GM04504 (cell line): Measurements from ENCODE around the gene B3GAT1.
"Not testable (repeated sequence)": the region's sequence is repeated elsewhere in the genome, so short reads cannot be mapped to it uniquely, and the experiment has no call there.

Experiments used
- DNase-seq: peaks from one replicate; pipeline ENCODE4 v3.0.0-alpha.2; 2012; ENCODE audit warnings: low read depth

B3GAT1 gene, protein sequence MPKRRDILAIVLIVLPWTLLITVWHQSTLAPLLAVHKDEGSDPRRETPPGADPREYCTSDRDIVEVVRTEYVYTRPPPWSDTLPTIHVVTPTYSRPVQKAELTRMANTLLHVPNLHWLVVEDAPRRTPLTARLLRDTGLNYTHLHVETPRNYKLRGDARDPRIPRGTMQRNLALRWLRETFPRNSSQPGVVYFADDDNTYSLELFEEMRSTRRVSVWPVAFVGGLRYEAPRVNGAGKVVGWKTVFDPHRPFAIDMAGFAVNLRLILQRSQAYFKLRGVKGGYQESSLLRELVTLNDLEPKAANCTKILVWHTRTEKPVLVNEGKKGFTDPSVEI

DNA sequence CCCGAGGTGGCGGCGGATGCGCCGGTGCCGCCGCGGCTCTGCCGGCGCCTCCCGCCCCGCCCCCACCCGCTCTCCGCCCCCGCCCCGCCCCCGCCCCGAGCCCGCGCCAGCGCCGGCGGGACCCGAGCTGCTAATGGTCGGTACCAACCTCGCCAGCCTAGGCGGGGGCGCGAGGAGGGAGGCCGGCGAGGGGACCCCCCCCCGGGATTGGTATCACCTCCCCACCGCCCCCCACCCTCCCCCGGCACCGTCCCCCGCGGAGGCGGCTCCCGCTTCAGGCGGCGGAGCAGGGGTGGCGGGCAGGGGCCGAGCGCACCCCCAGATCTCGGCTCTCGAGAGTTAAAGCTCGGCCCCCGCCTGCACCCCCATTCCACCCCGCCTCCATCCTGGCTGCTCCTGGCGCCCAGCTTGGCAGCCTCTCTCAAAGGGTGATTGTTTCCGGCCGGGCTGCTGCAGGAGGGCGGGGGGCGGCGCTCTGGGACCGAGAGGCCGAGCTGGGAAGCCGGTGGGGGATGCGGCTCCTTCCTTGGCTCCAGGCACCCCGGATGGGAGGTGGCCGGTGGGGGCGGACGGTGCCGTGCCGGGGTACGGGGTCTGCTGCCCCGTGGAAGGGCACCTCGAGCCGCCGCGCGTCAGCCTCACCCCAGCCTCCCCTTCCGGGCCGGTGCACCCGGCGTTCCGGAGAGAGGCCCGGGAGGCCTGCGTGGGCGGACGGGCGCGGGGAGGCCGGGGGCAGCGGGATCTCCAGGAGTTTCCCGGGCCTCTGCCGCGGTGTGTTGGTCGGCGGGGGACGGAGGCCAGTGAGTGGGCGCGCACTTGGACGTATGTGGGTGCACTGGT lies at the start of gene B3GAT1:
B3GAT1 (minus strand) TSS at position 40 of the 840 bp plus-strand sequence. CDS start 24,583 bp downstream, outside the sequence.
- DNase-seq: no peak

DNA sequence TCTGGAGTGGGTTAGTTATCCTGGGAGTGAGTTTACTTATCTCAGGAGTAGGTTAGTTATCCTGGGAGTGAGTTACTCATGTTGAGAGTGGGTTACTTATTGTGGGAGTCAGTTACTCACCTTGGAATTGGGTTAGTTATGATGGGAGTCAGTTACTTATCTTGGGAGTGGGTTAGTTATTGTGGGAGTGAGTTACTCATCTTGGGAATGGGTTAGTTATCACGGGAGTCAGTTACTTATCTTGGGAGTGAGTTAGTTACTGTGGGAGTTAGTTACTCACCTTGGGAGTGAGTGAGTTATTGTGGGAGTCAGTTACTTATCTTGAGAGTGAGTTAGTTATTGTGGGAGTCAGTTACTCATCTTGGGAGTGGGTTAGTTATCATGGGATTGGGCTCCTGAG lies 49.6 kb upstream of the B3GAT1 start:
- no peak for DNase-seq

DNA sequence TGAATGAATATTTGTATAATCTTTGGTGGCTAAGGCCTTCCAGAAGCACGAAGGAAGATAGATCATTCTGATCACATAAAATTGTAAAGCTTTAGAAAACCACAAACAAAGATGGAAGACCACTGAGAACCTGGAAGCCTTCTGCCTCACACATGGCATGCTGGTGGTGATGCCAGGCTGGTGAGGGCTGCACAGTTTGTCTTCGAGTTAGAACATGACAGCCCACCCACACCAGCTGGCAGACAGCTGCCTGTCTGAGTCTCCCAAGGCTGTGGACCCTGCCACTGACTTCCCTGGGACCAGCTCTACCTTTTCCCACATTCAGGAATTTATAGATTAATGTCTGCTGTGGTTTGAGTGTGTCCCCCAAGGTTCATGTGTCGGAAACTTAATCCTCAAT lies 48.8 kb upstream of the B3GAT1 start:
- DNase-seq: no peak

DNA sequence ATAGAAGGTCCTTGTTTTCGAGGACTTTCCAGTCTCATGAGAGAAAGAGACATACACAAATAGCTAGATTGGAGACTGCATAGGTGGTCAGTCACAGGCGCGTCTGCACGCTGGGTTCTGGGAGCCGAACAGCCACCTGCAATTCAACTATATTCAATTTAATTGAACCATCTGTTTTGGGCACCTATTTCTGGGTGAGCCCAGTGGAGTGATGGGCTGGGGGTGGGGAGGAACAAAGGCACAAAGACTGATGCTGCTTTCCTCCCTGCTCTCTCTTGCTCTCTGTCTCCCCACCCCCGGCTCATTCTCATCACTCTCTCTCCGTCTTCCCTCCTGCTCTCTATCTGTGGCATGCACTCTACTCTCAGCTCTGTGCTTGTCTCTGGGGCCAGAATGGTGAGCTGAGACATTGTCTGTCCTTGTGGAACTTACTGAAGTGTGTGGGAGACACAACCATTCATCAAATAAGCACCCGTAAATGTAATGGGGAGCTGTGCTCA lies 48.1 kb upstream of the B3GAT1 start:
- no peak for DNase-seq

DNA sequence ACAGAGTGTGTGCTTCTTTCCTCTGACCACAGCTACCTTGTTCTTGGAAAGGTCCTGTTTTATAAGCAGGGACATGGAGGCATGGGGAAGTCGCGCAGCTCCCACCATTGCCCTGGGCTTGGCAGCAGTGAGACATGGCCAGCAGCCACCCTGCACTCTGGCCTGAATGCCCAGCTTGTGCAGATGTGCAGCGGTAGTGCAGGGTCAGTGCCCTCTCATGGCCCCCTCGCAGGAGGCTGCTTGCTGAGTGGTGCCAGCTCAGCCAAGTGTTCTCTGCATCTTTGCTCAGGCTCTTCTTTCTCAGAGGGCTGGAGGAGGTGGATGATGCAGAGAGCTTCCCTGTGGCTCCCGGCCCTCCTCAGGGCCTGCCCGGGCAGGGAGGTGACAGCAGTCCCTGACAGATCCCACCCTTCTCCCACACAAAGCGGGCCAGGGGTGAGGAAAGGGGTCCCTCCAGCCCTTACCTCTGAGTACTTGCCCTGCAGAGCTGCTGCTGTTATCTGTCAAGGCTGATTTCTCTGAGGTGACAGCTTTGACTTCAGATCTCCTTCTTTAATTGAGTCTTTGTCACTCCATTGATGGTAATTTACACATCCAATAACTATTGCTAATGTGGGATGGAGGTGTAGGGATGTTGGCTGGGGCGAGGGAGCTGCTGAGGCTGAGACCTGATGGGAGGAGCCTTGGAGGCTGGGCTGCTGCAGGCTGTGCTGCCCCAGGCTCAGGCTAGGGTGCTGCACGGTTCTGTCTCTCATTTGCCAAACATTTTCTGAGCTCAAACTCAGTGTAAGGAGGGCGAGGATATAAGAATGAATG lies 47.4 kb upstream of the B3GAT1 start:
- DNase-seq: no peak

DNA sequence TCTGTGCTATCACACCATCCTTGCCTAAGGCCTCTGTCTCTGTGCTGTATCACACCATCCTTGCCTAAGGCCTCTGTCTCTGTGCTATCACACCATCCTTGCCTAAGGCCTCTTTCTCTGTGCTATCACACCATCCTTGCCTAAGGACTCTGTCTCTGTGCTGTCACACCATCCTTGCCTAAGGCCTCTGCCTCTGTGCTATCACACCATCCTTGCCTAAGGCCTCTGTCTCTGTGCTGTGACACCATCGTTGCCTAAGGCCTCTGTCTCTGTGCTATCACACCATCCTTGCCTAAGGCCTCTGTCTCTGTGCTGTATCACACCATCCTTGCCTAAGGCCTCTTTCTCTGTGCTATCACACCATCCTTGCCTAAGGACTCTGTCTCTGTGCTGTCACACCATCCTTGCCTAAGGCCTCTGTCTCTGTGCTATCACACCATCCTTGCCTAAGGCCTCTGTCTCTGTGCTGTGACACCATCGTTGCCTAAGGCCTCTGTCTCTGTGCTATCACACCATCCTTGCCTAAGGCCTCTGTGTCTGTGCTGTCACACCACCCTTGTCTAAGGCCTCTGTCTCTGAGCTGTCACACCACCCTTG lies 45.5 kb upstream of the B3GAT1 start:
- DNase-seq: not testable (repeated sequence)

DNA sequence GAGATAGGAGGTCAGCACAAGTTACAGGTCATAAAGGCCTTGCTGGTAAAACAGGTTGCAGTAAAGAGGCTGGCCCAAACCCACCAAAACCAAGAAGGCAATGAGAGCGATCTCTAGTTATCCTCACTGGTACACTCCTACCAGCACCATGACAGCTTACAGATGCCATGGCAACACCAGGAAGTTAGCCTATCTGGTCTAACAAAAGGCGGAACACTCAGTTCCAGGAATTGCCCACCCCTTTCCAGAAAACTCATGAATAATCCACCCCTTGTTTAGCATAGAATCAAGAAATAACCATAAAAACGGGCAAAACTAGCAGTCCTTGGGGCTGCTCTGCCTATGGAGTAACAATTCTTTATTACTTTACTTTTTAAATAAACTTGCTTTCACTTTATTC lies 43.5 kb upstream of the B3GAT1 start:
- DNase-seq: no peak

DNA sequence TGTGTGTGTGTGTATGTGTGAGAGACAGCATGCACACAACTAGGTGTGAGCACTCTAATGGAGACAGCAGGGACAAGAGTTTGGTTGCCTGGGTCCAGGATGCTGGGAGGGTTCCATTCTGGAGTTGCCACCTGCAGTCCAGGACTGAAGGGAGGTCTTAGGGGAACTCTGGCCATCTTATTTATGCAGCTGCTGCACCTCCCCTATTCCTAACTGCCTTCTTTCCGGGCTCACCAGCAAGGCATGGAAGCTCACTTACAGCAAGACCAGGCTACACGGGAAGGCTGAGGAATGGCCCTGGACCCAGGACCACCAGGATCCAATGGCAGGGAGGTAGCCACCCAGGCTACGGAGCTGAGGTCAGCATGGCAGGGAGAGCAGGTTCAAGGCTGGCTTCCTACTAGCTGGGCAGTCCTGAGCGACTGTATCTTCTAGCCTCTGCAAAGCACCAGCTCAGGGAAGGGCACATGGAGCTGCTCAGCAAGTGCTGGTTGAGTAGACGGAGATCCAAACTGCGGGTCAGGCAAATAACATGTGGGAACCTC lies 42.2 kb upstream of the B3GAT1 start:
- no peak for DNase-seq

DNA sequence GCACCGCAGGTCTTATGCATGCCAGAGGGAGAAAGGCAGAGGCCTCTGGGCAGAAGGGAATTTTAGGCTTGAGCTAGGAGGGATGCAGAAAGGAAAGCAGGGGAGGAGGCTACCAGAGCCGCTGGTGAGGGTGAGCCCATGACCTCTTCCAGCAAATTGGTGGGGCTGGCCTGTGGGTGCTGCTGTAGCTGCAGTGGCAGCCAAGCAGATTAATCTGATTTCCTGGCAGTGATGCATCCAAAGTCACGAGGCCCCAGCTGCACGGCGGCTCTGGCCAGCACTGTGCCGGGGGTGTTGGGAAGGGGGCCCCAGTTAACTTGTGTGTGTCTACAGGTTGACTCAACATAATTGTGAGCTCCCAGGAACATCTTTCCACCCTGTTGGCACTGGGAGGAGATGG lies 41.4 kb upstream of the B3GAT1 start:
- no peak for DNase-seq

DNA sequence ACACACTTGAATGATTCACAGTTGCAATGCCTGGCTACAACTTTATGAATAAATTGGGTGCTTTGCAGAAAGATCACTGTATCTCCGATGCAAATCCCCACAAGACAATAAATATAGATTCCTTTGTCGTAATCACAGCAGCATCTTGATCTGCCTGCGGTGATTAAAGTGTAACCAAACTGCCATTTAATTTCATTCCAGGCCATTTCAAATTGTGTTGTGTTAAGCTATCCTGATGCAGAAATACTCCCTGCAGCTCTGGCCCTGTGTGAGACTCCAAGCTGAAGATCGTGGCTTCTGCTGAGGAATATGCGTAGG lies 40.8 kb upstream of the B3GAT1 start:
- DNase-seq: no peak

DNA sequence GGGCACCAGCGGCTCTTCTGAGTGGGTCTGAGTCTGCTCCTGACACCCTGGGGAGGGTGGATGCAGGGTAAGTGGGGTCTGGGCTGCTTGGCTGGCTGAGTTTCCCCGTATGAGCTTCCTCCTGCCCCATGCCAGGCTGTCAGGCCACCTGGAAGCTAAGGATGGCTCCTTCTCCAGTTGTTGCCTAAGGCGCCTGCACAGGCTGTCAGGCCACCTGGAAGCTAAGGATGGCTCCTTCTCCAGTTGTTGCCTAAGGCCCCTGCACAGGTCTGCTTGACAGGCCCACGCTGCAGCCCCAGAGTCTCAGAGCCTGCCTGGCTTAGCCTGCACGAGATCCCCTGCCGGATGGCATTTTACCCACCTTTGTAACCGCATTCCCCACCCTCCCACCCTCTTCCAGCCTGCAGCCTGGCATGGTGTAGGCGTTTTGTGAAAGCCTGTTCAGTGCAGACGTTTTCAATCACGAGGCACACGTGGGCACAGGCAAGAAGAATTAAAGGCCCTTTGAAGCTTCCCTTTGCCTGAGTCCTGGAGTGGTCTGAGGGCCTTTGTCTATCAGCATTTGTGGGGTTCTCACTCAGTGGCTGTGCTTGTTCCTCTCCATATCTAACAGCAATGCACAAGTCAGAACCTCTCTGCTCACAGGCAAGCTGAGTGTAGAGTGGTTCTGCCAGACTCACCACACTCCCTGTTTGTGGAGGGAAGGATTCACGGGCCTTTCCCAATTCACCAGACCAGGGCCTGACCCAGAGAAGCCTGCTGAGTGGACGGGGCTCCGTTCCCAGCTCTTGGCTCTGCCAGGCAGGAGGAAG lies 40.2 kb upstream of the B3GAT1 start:
- no peak for DNase-seq

DNA sequence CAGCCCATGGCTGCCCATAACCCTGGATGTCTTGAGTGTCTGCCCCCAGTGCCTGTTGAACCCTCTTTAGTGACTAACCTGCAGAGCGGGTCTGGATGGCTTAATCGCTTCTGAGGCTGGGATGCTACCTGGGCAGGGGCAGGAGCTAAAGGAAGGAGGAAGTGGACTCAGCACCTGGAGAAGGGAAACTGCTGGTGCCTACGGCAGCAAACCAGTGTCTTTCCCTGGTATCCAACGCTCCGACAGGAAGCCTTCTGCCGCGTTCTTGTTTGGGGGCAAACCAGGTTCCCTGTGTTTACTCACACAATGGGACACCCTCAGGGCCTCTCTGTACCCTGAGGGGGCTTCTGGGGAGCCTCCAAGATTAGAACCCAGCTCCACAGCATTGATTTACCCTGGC lies 38.1 kb upstream of the B3GAT1 start:
- DNase-seq: no peak

DNA sequence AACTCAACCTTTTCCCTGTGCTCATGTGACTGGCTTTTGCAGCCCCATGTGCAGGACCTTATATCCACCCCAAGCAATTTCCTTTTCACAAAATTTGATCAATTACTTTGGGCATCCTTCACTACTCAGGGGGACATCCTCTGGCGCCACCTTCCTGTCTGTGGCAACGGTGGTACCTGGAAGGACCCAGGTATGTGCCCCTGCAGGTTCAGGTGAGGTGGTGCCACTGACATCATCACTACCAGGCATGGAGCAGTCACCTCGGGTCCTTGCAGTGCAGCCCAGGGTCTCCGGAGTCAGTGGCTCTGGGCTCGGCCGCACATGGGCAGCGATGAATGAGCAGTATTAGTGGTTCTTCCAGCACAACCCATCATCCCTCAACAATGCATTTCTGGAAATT lies 37.7 kb upstream of the B3GAT1 start:
- DNase-seq: no peak

DNA sequence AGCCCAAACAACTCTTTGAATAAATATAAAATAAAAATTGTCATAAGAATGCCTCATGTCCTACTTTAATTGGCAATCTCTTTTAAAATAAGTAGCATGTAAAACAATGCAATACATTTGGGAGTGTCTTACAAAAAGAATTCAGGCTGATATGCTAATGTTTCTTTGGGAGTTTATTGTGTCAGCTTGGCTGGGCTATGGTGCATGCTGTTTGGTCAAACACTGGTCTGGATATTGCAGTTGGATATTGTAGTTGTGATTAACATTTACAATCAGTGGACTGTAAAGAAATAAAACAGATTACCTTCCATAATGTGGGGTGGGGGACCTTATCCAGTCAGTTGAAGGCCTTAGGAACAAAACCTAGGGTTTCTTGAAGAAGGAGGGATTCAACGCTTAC lies 37.0 kb upstream of the B3GAT1 start:
- DNase-seq: no peak

DNA sequence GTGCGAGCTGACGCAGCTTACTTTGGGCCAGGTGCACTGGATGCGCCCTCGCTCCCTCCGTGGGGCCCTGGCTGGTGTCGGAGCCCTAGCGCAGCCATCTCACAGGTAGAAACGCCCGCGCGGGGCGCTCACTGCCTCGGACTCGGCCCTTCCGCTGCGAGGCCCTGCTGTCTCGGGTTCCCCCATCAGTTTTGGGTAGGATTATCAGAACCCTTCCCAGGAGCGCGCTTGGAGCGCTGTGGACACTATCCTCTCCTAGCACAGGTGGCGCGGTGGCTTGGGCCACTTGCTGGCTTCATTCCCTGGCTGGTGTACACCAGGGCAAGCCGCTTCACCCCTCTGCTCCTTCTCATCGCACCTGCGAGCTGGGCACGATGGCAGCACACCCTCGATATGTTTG lies 35.7 kb upstream of the B3GAT1 start:
- no peak for DNase-seq

DNA sequence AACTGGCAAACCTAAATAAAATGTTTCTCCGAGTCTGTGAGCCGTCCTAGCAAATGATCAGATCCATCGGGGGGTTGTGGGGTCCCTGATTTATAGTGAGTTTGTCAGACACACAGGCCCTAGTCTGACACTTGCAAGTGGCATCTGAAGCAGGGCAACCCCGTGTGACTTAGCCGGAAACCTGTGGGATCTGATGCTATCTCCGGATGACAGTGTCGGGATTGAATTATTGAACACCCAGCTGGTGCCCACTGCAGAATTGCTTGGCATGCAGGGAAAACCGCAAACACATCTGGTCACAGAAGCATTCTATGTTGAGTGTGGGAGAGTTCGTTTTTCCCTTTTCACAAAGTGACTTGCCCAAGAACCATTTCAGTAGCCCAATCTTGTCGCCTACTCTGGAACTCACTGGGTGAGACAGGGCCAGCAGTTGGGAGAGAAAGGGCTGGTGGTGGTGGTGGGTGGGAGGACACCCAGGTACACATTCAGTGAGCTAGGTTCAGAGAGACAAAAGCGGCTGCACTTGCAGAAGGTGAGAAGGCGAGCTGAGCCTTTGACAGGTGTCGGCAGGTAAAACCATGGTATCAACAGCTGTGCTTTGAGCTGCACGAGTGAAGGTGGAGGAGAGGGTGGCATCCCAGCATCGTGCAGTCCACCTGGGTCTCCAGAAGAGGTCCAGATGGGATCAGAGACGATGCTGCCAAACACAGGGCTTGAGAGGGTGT lies 33.7 kb upstream of the B3GAT1 start:
- DNase-seq: no peak

DNA sequence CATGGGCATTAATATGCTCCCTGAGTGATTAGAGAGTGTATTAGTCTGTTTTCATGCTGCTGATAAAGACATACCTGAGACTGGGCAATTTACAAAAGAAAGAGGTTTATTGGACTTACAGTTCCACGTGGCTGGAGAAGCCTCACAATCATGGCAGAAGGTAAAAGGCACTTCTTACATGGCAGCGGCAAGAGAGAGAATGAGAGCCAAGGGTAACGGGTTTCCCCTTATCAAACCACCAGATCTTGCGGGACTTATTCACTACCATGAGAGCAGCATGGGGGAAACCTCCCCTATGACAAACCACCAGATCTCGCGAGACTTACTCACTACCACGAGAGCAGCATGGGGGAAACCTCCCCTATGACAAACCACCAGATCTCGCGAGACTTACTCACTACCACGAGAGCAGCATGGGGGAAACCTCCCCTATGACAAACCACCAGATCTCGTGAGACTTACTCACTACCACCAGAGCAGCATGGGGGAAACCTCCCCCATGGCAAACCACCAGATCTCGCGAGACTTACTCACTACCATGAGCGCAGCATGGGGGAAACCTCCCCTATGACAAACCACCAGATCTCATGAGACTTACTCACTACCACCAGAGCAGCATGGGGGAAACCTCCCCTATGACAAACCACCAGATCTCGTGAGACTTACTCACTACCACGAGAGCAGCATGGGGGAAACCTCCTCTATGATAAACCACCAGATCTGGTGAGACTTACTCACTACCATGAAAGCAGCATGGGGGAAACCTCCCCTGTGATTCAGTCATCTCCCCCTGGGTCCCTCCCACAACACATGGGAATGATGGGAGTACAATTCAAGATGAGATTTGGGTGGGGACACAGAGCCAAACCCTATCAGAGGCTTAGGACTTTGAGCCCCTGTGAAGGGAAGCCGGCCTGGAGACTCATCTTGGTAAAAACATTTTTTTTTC lies 32.4 kb upstream of the B3GAT1 start:
- DNase-seq: not testable (repeated sequence)

DNA sequence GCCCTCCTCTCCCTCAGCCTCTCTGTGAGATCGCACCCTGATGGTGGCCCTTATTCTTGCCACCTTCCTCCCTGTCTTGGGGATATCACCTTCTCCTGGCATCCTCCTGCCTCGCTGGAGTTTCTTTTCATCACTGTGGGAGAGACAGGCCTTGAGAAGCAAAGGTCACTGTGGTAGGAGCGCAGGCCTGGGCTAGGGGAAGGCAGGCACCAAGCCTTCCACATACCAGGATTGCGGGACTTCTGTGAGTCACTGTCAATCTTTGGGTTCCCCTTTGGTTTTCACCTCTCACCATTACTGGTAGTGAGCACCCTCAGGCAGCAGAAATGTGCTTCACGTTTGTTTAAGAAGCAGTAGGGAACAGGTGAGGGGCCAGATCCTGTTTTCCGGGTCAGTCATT lies 31.2 kb upstream of the B3GAT1 start:
- DNase-seq: no peak

DNA sequence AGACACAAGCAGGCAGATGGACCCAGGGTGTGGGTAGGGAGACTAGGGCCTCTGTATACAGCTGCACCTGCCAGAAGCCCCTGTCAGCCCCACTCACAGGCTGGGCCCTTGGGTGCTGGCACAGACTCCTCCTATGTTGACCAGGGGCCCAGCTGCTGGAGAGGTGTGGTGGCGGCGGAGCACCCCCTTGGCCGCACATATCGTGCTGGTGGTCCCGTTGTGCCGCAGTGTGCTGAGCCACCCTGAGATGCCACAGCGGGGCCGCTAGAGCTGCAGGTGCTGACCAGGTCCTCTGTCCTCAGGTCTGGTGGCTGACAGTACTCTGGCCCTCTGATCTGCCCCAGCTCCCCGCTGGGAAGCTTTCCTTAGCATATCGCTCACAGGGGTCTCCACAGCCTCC lies 30.2 kb upstream of the B3GAT1 start:
- no peak for DNase-seq
